ENCODE measurements around the gene BCL2A1. TPM values are rescaled to one million over a fixed set of nuclear protein-coding genes. Genes with fewer than 3 reads are reported as not detected.
"Not testable (repeated sequence)": the region's sequence is repeated elsewhere in the genome, so short reads cannot be mapped to it uniquely, and the experiment has no call there.

BCL2A1 gene
- total and polyA plus RNA-seq, 8 donors: 0.20 to 5.2 (median 1.0) TPM; not detected in 1

- no peak for FAIRE-seq
- no peaks in the 10 kb centered on the region for H3K9me3 ChIP-seq
- H3K4me1 ChIP-seq: no peaks in the 10 kb centered on the region
- H3K27me3 ChIP-seq: no peaks in the 10 kb centered on the region
- H3K4me3 ChIP-seq: no peak overlapping the region
- 86 to 88% methylated on average over 2 of the region's 2 CpGs for WGBS, 2 donors
- no peak for TF ChIP-seq CTCF (IDR thresholded peaks at IDR 0.05)
- ATAC-seq: no peak
- DNase-seq: no peak
- intact Hi-C loops (cut with DNase I): no loop called here
- H3K27ac ChIP-seq: no peak overlapping the region
- H3K36me3 ChIP-seq: no peaks in the 10 kb centered on the region
Observed at GRCh38 chr15:80015156-80015555, 44.2 kb upstream of the BCL2A1 start.

DNA sequence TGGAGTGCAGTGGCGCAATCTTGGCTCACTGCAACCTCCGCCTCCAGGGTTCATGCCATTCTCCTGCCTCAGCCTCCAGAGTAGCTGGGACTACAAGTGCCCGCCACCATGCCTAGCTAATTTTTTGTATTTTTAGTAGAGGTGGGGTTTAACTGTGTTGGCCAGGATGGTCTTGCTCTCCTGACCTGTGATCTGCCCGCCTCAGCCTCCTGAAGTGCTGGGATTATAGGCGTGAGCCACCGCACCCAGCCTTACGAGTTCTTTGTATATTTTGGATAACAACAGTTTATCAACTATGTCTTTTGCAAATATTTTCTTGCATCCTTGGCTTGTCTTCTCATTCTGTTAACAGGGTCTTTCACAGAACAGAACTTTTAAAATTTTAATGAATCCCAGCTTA lies 43.2 kb upstream of the BCL2A1 start:
- DNase-seq; H3K4me3 ChIP-seq; H3K36me3 ChIP-seq; H3K4me1 ChIP-seq; FAIRE-seq; ATAC-seq; H3K27me3 ChIP-seq; intact Hi-C loops (cut with DNase I); H3K9me3 ChIP-seq; H3K27ac ChIP-seq: not testable (repeated sequence)
- WGBS, 2 donors: 95 to 98% methylated on average over 7 of the region's 7 CpGs

DNA sequence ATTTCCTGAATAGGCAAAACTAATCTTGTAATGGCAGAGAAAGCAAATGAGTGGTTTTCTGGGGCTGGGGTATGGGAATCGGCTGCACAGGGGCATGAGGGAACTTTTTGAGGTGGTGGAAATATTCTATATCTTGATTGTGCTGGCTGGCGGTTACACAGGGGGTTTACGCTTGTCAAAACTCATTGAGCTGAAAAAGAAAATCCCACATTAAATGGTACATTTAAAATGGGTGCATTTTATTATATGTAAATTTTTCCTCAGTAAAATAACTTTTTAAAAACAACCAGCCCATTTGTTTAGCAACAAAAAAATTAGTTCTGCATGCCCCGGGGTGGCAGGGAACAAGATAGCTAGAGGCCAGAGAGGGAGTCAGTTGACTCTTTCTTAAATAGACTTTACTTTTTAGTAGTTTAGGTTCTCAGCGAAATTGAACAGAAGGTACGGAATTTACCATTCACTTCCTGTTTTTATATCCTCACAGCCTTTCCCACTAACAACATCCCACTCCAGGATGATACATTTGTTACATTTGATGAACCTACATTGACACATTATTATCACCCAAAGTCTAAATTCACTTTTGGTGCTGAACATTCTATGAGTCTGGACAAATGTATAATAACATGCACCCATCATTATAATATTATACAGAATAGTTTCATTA lies 41.2 kb upstream of the BCL2A1 start:
- Histone ChIP-seq H3K9me3 (no peaks in the 10 kb centered on the region), H3K27ac (no peak overlapping the region), H3K4me3 (no peak overlapping the region), H3K4me1 (no peaks in the 10 kb centered on the region), H3K36me3 (no peaks in the 10 kb centered on the region), H3K27me3 (no peaks in the 10 kb centered on the region)
- intact Hi-C loops (cut with DNase I): no loop called here
- DNase-seq (no peak), FAIRE-seq (no peak), ATAC-seq (no peak)
- WGBS, 2 donors: 71 to 83% methylated on average over 6 of the region's 6 CpGs
- TF ChIP-seq CTCF (IDR thresholded peaks at IDR 0.05): no peak

DNA sequence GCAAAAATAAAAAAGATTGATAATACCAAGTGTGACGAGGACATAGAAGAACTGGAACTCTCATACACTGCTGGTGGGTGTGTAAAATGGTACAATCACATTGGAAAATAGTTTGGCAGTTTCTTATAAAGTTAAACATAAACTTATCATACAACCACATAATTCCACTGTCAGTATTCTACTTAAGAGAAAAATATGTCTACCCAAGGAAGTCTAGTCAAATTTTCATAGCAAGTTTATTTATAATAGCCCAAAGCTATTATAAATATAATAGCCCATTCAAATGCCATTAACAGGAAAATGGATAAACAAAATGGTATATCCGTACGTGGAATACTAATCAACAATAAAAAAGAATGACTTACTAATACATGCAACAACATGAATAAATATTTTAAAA lies 40.6 kb upstream of the BCL2A1 start:
- H3K9me3 ChIP-seq: no peaks in the 10 kb centered on the region
- H3K4me3 ChIP-seq: no peak overlapping the region
- H3K27ac ChIP-seq: no peak overlapping the region
- FAIRE-seq (no peak), DNase-seq (no peak), ATAC-seq (no peak)
- H3K27me3 ChIP-seq: no peaks in the 10 kb centered on the region
- H3K36me3 ChIP-seq: no peaks in the 10 kb centered on the region
- intact Hi-C loops (cut with DNase I): no loop called here
- 66 to 76% methylated on average over 3 of the region's 3 CpGs for WGBS, 2 donors
- no peaks in the 10 kb centered on the region for H3K4me1 ChIP-seq
- no peak for TF ChIP-seq CTCF (IDR thresholded peaks at IDR 0.05)

DNA sequence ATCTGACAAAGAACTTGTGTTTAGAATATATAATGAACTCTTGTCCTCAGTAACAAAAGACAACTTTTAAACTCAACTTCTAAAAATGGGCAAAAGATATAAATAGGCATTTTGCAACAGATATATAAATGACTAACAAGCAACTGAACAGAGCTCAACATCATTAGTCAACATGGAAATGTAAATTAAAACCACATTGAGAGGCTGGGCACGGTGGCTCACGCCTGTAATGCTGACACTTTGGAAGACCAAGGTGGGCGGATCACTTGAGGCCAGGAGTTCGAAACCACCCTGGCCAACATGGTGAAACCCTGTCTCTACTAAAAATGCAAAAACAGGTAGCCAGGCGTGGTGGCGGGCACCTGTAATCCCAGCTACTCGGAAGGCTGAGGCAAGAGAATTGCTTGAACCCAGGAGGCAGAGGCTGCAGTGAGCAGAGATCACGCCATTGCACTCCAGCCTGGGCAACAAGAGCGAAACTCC lies 40.1 kb upstream of the BCL2A1 start:
- H3K4me1 ChIP-seq; intact Hi-C loops (cut with DNase I); H3K9me3 ChIP-seq; FAIRE-seq; H3K27ac ChIP-seq; H3K27me3 ChIP-seq; H3K4me3 ChIP-seq; DNase-seq; ATAC-seq; H3K36me3 ChIP-seq: not testable (repeated sequence)
- 80 to 84% methylated on average over 9 of the region's 9 CpGs for WGBS, 2 donors

DNA sequence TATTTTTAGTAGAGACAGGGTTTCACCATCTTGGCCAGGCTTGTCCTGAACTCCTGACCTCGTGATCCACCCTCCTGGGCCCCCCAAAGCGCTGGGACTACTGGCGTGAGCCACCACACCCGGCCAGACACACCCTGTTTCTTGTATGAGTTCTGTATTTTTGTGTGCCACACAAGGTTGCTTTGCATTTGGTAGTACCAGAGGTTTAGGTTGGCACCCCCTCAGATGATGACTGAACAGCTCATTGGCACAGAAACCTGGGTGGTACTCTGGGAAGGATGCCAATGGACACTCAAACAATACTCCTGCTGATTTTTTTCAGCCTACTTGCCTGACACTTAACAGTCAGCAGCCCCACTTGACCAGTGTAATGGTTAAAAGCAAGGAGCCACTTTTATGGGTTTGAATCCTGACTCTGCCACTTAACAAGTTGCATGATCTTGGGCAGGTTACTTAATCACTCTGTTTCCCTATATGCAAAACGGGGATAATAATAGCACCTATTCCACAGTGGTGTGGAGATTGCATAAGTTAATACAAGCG lies 39.2 kb upstream of the BCL2A1 start:
- TF ChIP-seq CTCF (IDR thresholded peaks at IDR 0.05): no peak
- H3K27me3 ChIP-seq: no peaks in the 10 kb centered on the region
- intact Hi-C loops (cut with DNase I): no loop called here
- H3K9me3 ChIP-seq: no peaks in the 10 kb centered on the region
- no peak overlapping the region for H3K4me3 ChIP-seq
- no peaks in the 10 kb centered on the region for H3K36me3 ChIP-seq
- no peak overlapping the region for H3K27ac ChIP-seq
- H3K4me1 ChIP-seq: no peaks in the 10 kb centered on the region
- 69 to 71% methylated on average over 6 of the region's 6 CpGs for WGBS, 2 donors
- FAIRE-seq: no peak
- DNase-seq: no peak
- no peak for ATAC-seq
